HUES48 (cell line): Measurements from ENCODE around the gene ICE1.
"Not testable (repeated sequence)": the region's sequence is repeated elsewhere in the genome, so short reads cannot be mapped to it uniquely, and the experiment has no call there.

Experiments
- H3K27ac ChIP-seq: one replicate; pipeline ENCODE4 v1.7.0; 2013; ENCODE audit warnings: low read depth, low read length, inconsistent platforms
- H3K27me3 ChIP-seq: 2 replicates; pipeline ENCODE4 v1.6.1; 2013; ENCODE audit warnings: mild to moderate bottlenecking, low read length; ENCODE audit not compliant: control insufficient read depth, insufficient read depth
- H3K36me3 ChIP-seq: 2 replicates; pipeline ENCODE4 v1.6.1; 2013; ENCODE audit warnings: low read length; ENCODE audit not compliant: control insufficient read depth, insufficient read depth
- H3K4me1 ChIP-seq: 2 replicates; pipeline ENCODE4 v1.6.1; 2013; ENCODE audit warnings: mild to moderate bottlenecking, low read length; ENCODE audit not compliant: control insufficient read depth, insufficient read depth
- H3K4me3 ChIP-seq: 2 replicates; pipeline ENCODE4 v1.5.1; 2013; ENCODE audit warnings: mild to moderate bottlenecking, low read depth, low read length
- H3K9ac ChIP-seq: 2 replicates; pipeline ENCODE4 v1.6.1; 2013; ENCODE audit warnings: mild to moderate bottlenecking, low read depth, low read length, moderate library complexity
- H3K9me3 ChIP-seq: 2 replicates; pipeline ENCODE4 v1.6.1; 2013; ENCODE audit warnings: low read length; ENCODE audit not compliant: control insufficient read depth, insufficient read depth

Gene ICE1

DNA sequence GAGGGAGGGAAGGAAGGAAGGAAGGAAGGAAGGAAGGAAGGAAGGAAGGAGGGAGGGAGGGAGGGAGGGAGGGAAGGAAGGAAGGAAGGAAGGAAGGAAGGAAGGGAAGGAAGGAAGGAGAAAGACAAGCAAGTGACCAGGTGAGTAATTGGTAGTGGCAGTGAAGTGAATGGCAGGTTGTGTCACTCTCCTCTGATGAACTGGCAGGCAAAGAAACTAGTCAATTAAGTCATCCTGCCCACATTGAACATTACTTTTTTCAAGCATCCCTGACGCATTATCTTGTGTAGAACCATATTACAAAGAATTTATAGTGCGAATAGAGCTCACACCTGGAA, 70.4 kb downstream of the ICE1 start:
- H3K27ac ChIP-seq = not testable (repeated sequence)

DNA sequence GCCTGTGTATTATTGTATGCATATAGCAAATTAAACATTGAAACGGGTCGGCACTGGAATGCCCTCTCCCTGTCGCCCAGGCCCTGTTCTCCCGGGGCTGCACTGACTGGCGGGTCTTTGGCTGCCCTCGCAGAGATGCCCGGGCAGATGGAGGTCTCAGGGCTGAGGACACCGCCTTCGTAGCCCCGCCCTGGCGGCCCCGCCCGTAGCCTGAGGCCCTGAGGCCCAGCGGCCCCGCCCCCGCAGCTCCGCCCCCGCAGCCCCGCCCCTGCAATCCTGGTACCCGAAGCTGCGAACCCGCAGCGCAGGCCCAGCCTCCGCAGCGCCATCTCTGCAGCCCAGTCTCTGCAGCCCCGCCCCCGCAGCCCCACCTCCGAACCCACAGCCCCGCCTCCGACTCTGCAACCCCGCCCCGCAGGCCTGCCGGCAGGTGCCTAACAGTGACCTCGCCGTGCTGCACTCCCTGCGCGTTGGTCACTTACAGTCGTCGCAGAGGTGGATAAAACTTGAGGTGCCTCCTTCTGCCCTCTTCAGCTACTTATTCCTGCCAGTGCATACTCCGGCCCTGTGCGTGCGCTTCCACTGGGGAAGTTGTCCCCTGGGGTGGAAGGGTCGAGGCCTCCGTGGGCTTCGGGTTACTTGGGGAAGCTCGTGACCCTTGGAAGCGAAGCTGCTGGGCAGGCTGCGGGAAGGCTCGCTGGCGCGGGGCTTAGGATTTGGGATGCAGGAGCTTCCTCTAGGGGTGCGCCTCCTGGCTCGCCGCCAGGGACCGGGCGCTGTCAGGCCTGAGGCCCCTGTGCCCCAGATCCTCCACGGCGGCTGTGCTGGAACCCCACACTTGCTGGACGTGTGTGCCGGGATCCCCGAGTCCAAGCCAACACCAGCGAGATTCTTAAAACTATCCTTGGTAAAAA, 72.3 kb downstream of the ICE1 start:
- H3K27me3 ChIP-seq = peaks cover 13% of the 10 kb centered on the region
- H3K36me3 ChIP-seq = peaks cover 6% of the 10 kb centered on the region; the same call in 1 of the 2 replicates
- H3K9me3 ChIP-seq = no peaks in the 10 kb centered on the region
- no peak overlapping the region for H3K27ac ChIP-seq
- H3K4me1 ChIP-seq = peaks cover 16% of the 10 kb centered on the region
- no peak overlapping the region for H3K9ac ChIP-seq
- peak overlapping the region; percentile 53 for H3K4me3 ChIP-seq

More for the DNA sequence above, 70.4 kb downstream of the ICE1 start:
- Histone ChIP-seq H3K27me3 (peaks cover 13% of the 10 kb centered on the region), H3K36me3 (peaks cover 18% of the 10 kb centered on the region; the same call in 1 of the 2 replicates), H3K4me1 (peaks cover 16% of the 10 kb centered on the region)
- H3K4me3 ChIP-seq, H3K9me3 ChIP-seq, H3K9ac ChIP-seq: not testable (repeated sequence)

DNA sequence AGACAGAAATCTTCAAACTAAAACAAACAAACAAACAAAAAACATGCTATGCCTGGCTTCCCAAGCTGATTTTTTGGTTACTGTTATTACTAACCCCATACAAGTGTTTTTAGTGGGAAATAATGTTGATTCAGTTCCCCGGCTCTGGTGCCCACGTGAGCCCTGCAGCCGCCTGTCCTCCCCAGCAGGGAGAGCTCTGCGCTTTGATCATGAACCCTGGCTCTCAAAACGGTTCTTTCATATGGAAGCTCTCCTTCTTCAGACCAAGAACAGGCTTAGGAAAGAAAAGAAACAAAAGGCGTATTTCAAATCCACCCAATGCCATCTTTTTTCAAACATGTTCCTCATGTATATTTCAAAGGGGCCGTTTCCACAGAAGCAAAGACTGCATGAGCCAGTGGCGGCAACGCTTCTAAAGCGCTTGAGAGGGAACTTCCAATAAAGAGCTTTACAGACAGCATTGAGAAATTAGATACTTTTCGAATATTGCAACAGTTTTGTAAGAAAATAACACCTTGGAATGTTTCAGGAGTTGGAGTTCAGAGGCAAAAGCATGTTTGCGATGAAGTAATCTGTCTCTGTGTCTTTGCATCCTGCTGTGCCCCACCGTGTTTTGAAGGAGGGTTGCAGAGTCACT, 74.8 kb downstream of the ICE1 start:
- peaks cover 16% of the 10 kb centered on the region for H3K4me1 ChIP-seq
- no peaks in the 10 kb centered on the region for H3K9me3 ChIP-seq
- peaks cover 13% of the 10 kb centered on the region for H3K27me3 ChIP-seq
- no peak overlapping the region for H3K27ac ChIP-seq
- H3K9ac ChIP-seq = no peak overlapping the region
- H3K36me3 ChIP-seq = no peaks in the 10 kb centered on the region
- H3K4me3 ChIP-seq = no peak overlapping the region

GRCh38 chr5:5499442-5499841, 77.0 kb downstream of the ICE1 start:
- Histone ChIP-seq H3K9me3 (no peaks in the 10 kb centered on the region; the same call in 1 of the 2 replicates), H3K4me3 (no peak overlapping the region), H3K27ac (no peak overlapping the region), H3K4me1 (peaks cover 14% of the 10 kb centered on the region), H3K27me3 (peaks cover 13% of the 10 kb centered on the region), H3K9ac (no peak overlapping the region), H3K36me3 (no peaks in the 10 kb centered on the region)

GRCh38 chr5:5504325-5504724, 81.8 kb downstream of the ICE1 start:
- H3K27me3 ChIP-seq = no peaks in the 10 kb centered on the region
- no peaks in the 10 kb centered on the region for H3K4me1 ChIP-seq
- no peak overlapping the region for H3K9ac ChIP-seq
- H3K9me3 ChIP-seq = no peaks in the 10 kb centered on the region; the same call in 1 of the 2 replicates
- no peaks in the 10 kb centered on the region for H3K36me3 ChIP-seq
- no peak overlapping the region for H3K27ac ChIP-seq
- H3K4me3 ChIP-seq = no peak overlapping the region

DNA sequence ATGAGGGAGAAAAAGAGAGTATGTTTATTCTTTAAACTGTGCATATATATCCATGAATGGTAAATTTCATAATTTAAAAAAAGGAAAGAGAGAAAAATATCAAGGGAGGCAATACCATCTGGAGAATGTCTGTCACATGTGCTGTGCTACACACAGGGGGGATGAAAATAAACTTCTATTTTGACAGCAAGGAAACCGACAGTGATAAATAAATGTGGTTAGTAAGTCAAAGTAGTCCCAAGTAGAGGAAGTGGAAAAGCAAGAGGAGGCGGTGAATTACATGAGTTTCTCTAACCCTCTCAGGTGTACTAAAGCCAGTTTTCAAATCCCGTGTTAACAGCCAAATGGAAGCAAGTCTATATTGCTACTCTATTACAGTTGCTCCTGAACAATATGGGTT, 83.3 kb downstream of the ICE1 start:
- no peaks in the 10 kb centered on the region; the same call in 1 of the 2 replicates for H3K9me3 ChIP-seq
- H3K9ac ChIP-seq = no peak overlapping the region
- no peaks in the 10 kb centered on the region for H3K27me3 ChIP-seq
- no peaks in the 10 kb centered on the region for H3K4me1 ChIP-seq
- no peak overlapping the region for H3K4me3 ChIP-seq
- H3K36me3 ChIP-seq = no peaks in the 10 kb centered on the region
- H3K27ac ChIP-seq = no peak overlapping the region

DNA sequence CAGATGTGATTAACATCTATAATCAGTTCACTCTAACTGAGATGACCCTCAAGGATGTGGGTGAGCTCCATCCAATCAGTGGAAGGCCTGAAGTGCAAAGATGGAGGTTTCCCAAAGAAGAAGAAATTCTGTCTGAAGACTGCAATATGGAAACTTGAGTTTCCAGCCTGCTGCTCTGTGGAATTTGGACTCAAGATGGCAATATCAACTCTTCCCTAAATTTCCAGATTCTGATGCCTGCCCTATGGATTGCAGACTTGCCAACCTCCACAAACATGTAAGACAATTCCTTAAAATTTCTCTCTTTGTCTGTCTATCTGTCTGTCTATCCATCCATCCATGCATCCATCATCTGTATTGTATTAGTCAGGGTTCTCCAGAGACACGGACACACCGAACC, 85.9 kb downstream of the ICE1 start:
- H3K4me3 ChIP-seq = no peak overlapping the region
- H3K9ac ChIP-seq = no peak overlapping the region
- H3K27me3 ChIP-seq = no peaks in the 10 kb centered on the region
- no peak overlapping the region for H3K27ac ChIP-seq
- no peaks in the 10 kb centered on the region for H3K36me3 ChIP-seq
- H3K4me1 ChIP-seq = no peaks in the 10 kb centered on the region
- no peaks in the 10 kb centered on the region; the same call in 1 of the 2 replicates for H3K9me3 ChIP-seq

GRCh38 chr5:5511904-5512416, 89.5 kb downstream of the ICE1 start:
- H3K27me3 ChIP-seq = no peaks in the 10 kb centered on the region
- H3K4me3 ChIP-seq = no peak overlapping the region
- no peaks in the 10 kb centered on the region for H3K4me1 ChIP-seq
- H3K27ac ChIP-seq = no peak overlapping the region
- no peaks in the 10 kb centered on the region for H3K36me3 ChIP-seq
- peaks cover 15% of the 10 kb centered on the region for H3K9me3 ChIP-seq
- no peak overlapping the region for H3K9ac ChIP-seq

- Histone ChIP-seq H3K9me3 (peaks cover 15% of the 10 kb centered on the region), H3K4me1 (no peaks in the 10 kb centered on the region), H3K9ac (no peak overlapping the region), H3K27me3 (no peaks in the 10 kb centered on the region), H3K27ac (no peak overlapping the region), H3K36me3 (no peaks in the 10 kb centered on the region), H3K4me3 (no peak overlapping the region)
These were observed 90.1 kb downstream of the ICE1 start for GRCh38 chr5:5512543-5512942.

DNA sequence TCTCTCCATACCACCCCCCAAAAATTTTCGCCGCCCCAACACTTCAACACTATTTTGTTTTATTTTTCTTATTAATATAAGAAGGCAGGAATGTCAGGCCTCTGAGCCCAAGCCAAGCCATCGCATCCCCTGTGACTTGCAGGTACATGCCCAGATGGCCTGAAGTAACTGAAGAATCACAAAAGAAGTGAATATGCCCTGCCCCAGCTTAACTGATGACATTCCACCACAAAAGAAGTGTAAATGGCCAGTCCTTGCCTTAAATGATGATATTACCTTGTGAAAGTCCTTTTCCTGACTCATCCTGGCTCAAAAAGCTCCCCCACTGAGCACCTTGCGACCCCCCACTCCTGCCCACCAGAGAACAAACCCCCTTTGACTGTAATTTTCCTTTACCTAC, 98.1 kb downstream of the ICE1 start:
- Histone ChIP-seq H3K4me1 (peaks cover 24% of the 10 kb centered on the region), H3K27ac (peak overlapping the region; percentile 81)
- H3K36me3 ChIP-seq, H3K9me3 ChIP-seq, H3K27me3 ChIP-seq, H3K4me3 ChIP-seq, H3K9ac ChIP-seq: not testable (repeated sequence)

DNA sequence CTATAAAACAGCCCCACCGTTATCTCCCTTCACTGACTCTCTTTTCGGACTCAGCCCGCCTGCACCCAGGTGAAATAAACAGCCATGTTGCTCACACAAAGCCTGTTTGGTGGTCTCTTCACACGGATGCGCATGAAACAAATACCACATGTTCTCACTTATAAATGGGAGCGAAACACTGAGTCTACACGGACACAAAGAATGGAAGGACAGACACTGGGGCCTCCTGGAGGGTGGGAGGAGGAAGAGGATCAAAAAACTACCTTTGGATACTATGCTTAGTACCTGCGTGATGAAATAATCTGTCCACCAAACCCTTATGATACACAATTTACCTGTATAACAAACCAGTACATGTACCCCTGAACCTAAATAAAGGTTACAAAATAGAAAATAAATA, 98.6 kb downstream of the ICE1 start:
- Histone ChIP-seq H3K9me3 (peaks cover 8% of the 10 kb centered on the region; the same call in 1 of the 2 replicates), H3K27ac (peak overlapping the region; percentile 81), H3K9ac (peak overlapping the region; percentile 59; the same call in 1 of the 2 replicates), H3K27me3 (no peaks in the 10 kb centered on the region), H3K4me1 (peaks cover 24% of the 10 kb centered on the region), H3K36me3 (no peaks in the 10 kb centered on the region), H3K4me3 (0 out of 2 replicates have a peak overlapping the region, but pooled peaks have one; percentile 21)
